RPMI7951 (cell line): ENCODE results near the gene MMP17. TPM values are rescaled to one million over a fixed set of nuclear protein-coding genes. Genes with fewer than 3 reads are reported as not detected.

Experiments
- DNase-seq: peaks from one replicate; pipeline ENCODE4 v3.0.0-alpha.2; 2012; ENCODE audit warnings: low read depth
- total RNA-seq: library from RNA; depleted of rRNA; stranded (reverse); fragments of >200 nt; shearing (Covaris generic); gene quantifications from 2 replicates; pipeline ENCODE4 v1.2.3, GENCODE V29; 2014; rRNA removed

The MMP17 gene
- total RNA-seq, 1 experiment from 2014 or later: 48.7 TPM

GRCh38 chr12:131894313-131894860, 66.2 kb downstream of the MMP17 start, which contains the start of gene ULK1:
TSS of gene ULK1 (plus strand) at chr12:131894622. CDS start at chr12:131895002, 380 bp downstream.
- peak; percentile 84 for DNase-seq

DNA sequence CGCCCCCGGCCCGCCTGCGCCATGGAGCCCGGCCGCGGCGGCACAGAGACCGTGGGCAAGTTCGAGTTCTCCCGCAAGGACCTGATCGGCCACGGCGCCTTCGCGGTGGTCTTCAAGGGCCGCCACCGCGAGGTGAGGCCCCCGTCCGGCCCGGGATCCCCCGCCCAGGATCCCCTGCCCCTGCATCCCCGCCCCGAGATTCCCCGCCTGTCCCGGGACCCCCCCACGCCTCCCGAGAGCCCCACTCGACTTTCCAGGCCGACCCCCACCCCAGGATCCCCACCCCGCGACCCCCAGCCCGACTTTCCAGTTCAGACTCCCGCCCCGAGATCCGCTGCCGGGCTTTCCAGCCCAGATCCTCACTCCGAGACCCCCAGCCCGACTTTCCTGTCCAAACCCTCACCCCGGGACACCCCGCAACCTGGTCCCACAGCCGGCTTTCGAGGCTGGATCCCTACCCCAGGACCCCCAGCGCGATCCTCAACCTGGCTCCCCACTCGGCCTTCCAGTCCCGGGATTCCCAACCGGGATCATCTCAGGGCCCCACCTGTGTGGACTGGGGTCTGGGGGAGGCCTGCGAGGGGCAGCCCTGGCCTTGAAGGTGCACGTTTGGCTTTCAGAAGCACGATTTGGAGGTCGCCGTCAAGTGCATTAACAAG, 66.9 kb downstream of the MMP17 start:
- no peak for DNase-seq

DNA sequence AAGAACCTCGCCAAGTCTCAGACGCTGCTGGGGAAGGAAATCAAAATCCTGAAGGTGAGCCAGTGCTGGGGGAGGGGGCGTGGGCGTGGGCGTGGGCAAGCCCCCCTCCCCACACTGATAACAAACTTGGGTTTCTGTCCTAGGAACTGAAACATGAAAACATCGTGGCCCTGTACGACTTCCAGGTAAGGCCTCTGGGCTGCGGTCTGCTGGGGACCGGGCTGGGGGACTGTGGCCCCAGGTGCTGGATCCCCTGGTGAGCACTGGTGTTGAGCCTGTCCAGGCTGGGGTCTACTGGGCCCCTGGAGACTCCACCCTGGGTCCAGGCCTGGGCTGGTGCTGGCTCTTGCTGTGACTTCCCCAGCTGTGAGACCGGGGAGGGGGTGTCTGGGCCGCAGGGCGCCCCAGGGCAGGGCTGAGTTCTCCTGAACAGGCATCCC, 67.5 kb downstream of the MMP17 start:
- DNase-seq: no peak

DNA sequence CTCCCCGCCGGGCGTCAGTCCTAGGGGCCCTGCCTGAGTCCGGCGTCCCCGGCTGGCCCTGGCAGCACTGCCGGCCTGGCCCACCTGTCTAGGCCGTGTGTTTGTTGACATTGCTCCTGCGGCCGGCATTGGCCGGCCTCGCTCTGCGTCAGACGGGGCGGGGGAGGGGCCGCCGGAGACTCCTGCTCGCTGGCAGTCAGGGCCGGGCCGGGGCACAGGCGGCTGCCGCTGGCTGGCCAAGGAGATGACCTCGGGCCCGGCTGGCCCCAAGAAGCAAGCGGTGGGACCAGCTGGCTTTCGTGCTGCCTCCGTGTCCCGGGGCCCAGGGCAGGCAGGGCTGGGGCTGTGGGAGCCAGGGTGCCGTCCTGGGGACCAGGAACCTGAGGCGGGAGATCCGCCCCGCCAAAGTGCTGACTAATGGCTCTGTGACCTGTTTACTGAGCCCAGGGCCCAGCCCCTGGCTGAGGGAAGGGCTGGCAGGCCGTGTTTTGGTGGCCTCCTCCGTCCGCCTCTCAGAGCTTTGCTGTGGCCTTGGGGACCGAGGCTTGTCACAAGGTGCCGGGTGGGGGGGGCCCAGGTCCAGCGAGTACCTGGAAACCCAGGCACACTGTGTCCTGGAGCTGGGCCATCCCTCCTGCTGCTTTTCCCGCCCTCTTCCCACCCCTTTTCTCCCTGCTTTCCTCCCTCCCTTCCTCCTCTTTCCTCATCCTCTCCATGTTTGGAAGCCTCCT, 68.1 kb downstream of the MMP17 start:
- peak; percentile 82 for DNase-seq

DNA sequence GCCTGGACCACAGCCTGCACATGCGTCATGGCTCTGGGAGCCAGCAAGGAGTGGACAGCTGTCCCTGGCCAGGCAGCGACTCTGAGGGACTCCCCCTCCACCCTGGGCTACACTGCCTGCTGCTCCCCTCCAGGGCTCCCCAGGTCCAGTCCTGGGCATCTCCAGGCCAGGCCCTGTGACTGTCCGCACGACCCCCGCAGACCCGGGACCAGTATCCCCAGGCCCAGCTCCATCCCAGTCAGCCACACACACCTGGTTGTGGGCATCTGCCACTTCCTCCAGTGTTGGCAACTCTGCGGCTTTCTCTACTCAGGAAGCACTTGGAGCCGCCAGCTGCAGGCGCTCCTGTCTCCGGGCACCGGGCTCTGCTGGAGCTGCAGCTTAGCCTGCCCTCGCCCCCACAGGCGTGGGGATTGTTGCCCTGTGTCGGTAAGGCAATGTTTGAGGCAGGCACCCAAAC, 68.6 kb downstream of the MMP17 start:
- DNase-seq: peak; percentile 81

GRCh38 chr12:131897276-131897675, 69.1 kb downstream of the MMP17 start:
- no peak for DNase-seq

DNA sequence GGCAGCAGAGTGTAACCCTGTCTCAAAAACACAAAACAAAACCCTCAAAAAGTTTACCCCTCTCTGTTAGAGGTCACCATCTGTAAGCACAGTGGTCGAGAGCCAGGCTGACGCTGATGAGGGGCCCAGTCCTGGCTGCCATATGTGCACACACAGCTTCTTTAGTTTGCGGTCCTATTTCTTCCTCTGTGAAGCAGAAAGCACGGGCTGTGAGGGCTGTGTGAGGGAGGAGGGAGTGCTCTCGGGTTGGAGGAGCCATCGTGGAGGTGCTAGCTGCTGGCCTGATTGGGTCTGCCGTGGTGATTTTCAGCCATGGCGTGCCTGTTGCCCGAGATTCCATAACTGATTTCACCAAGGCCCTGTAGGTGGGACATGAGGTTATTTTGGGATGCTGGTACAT, 69.7 kb downstream of the MMP17 start:
- DNase-seq: no peak

DNA sequence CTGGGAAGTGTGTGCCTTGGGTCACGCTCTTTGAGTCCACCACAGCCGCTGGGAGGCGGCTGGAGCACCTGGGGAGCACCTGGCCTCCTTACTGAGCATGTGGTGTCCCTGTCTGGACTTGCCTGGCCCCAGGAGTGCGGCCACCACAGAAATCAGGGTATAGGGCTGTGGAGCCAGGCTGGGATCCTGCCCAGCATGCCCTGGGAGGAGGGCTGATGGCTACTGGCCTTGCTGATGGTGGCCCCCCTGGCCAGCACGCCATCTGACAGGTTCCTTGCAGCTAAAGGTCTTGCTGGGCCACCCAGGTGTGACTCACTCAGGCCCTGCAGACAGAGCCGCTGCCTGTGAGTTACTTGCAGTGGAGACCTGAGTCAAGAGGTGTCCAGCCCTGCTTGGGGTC, 72.2 kb downstream of the MMP17 start:
- DNase-seq: no peak

Other genes with a start within 250 kb of the MMP17 start
- gene SFSWAP, start 117.3 kb upstream of the MMP17 start, total RNA-seq: 18.0 and 19.6 TPM in 2 replicates
- gene ULK1, start 66.2 kb downstream of the MMP17 start, total RNA-seq: 3.0 and 4.2 TPM in 2 replicates
- gene PUS1, start 100.9 kb downstream of the MMP17 start, total RNA-seq: 9.5 and 10.8 TPM in 2 replicates
- 3.7 TPM in 2 replicates for gene EP400, start 121.5 kb downstream of the MMP17 start, total RNA-seq